H1 (cell line): Measurements from ENCODE around the gene DOHH. TPM values are rescaled to one million over a fixed set of nuclear protein-coding genes. Genes with fewer than 3 reads are reported as not detected.

ENCODE experiments used
- CTCF ChIA-PET: fragments of 300-600 bp; sonication (Branson Sonifier 250); formaldehyde crosslinking; loops from one replicate; lab custom pipeline; 2021; ENCODE audit not compliant: partially characterized antibody; lab: Charles Lee
- POLR2A ChIA-PET: fragments of 300-600 bp; sonication (Branson Sonifier 250); formaldehyde crosslinking; loops from one replicate; lab custom pipeline; 2021; ENCODE audit warnings: inconsistent platforms; ENCODE audit not compliant: partially characterized antibody; lab: Charles Lee
- DNase-seq, 2 experiments: peaks; one replicate each; pipeline versions ENCODE4 v3.0.0 to v3.0.0-alpha.2; 2010 to 2022; ENCODE audit warnings: low spot score in 2 of 2, low read depth in 1 of 2, mixed read lengths in 1 of 2
- FAIRE-seq: peaks from 2 replicates; lab custom pipeline; 2011; peaks lifted over from hg19 to GRCh38; lab: Jason Lieb, UNC
- H2AFZ ChIP-seq: 2 replicates; pipeline ENCODE4 v1.8.1; 2012; ENCODE audit warnings: low read length, inconsistent platforms
- H2AK5ac ChIP-seq: 2 replicates; pipeline ENCODE4 v1.6.1; 2013; ENCODE audit warnings: low read depth, low read length
- H2BK120ac ChIP-seq: replicated peaks from 2 replicates; pipeline ENCODE3; 2013; ENCODE audit warnings: low read depth, low read length, inconsistent platforms
- H2BK12ac ChIP-seq: 2 replicates; pipeline ENCODE4 v1.6.1; 2013; ENCODE audit warnings: low read depth, low read length
- H2BK15ac ChIP-seq: 2 replicates; pipeline ENCODE4 v1.6.1; 2013; ENCODE audit warnings: low read length
- H2BK20ac ChIP-seq: 2 replicates; pipeline ENCODE4 v1.6.1; 2013; ENCODE audit warnings: low read length
- H2BK5ac ChIP-seq: 2 replicates; pipeline ENCODE4 v1.6.1; 2013; ENCODE audit warnings: low read depth, low read length
- H3K14ac ChIP-seq: 2 replicates; pipeline ENCODE4 v1.6.1; 2013; ENCODE audit warnings: inconsistent platforms; ENCODE audit not compliant: insufficient read length
- H3K18ac ChIP-seq: 2 replicates; pipeline ENCODE4 v1.6.1; 2013; ENCODE audit warnings: low read length; ENCODE audit errors: extremely low read depth
- H3K23ac ChIP-seq: 2 replicates; pipeline ENCODE4 v1.6.1; 2013; ENCODE audit warnings: inconsistent platforms; ENCODE audit not compliant: insufficient read length
- H3K23me2 ChIP-seq: 2 replicates; pipeline ENCODE4 v1.6.1; 2013; ENCODE audit warnings: low read depth, low read length
- H3K27ac ChIP-seq: 2 replicates; pipeline ENCODE4 v1.6.1; 2011; ENCODE audit warnings: low read depth, low read length, inconsistent platforms
- H3K27me3 ChIP-seq, 4 experiments: replicated peaks in 1 of 4; 1 replicate in 1 of 4; 2 replicates in 3 of 4; pipeline versions ENCODE4 v1.6.1 to v1.8.1; 2011 to 2013; ENCODE audit warnings: low read length in 3 of 4, mild to moderate bottlenecking in 3 of 4, inconsistent platforms in 2 of 4, mixed read lengths in 2 of 4, moderate library complexity in 1 of 4; ENCODE audit not compliant: control insufficient read depth in 3 of 4, insufficient read depth in 3 of 4; ENCODE audit errors: extremely low read depth in 1 of 4
- H3K36me3 ChIP-seq, 4 experiments: 2 replicates each; pipeline versions ENCODE4 v1.6.1 to v1.8.1; 2011 to 2013; ENCODE audit warnings: mild to moderate bottlenecking in 4 of 4, low read length in 3 of 4, moderate library complexity in 2 of 4, control low read depth in 1 of 4, inconsistent platforms in 1 of 4; ENCODE audit not compliant: insufficient read depth in 4 of 4, control insufficient read depth in 2 of 4
- H3K4ac ChIP-seq: replicated peaks from 2 replicates; pipeline ENCODE3; 2013; ENCODE audit warnings: low read length, low read depth, mixed read lengths, inconsistent platforms; ENCODE audit not compliant: insufficient read length
- H3K4me1 ChIP-seq, 4 experiments: replicated peaks in 1 of 4; 1 replicate in 1 of 4; 2 replicates in 3 of 4; pipeline versions ENCODE4 v1.6.1 to v1.8.1; 2011 to 2013; ENCODE audit warnings: low read length in 3 of 4, inconsistent platforms in 2 of 4, mixed read lengths in 1 of 4; ENCODE audit not compliant: insufficient read depth in 4 of 4, control insufficient read depth in 3 of 4
- H3K4me2 ChIP-seq, 2 experiments: 2 replicates each; pipeline versions ENCODE4 v1.6.1 to v1.8.1; 2011 to 2013; ENCODE audit warnings: low read depth in 2 of 2, low read length in 2 of 2, control low read depth in 1 of 2, inconsistent platforms in 1 of 2, mild to moderate bottlenecking in 1 of 2; ENCODE audit not compliant: insufficient read depth in 1 of 2
- H3K4me3 ChIP-seq, 4 experiments: fragments of 200-600, 300-600 bp in 1 of 4; sonication (generic), shearing (Covaris generic), sonication (Bioruptor Twin) in 1 of 4; 2 replicates each; pipeline versions ENCODE4 v1.5.1 to v1.8.1; 2011 to 2016; ENCODE audit warnings: low read length in 4 of 4, low read depth in 3 of 4, control low read depth in 2 of 4, inconsistent platforms in 2 of 4, mild to moderate bottlenecking in 2 of 4, mixed read lengths in 1 of 4, moderate library complexity in 1 of 4; ENCODE audit not compliant: insufficient read depth in 2 of 4; ENCODE audit errors: extremely low read depth in 1 of 4
- H3K56ac ChIP-seq: replicated peaks from 2 replicates; pipeline ENCODE3; 2013; ENCODE audit warnings: low read depth, mild to moderate bottlenecking, mixed read lengths, low read length, inconsistent platforms; ENCODE audit not compliant: insufficient read length
- H3K79me1 ChIP-seq: 2 replicates; pipeline ENCODE4 v1.6.1; 2013; ENCODE audit warnings: low read depth, low read length, control low read depth
- H3K79me2 ChIP-seq, 2 experiments: 2 replicates each; pipeline versions ENCODE4 v1.6.1 to v1.8.1; 2012 to 2013; ENCODE audit warnings: low read length in 2 of 2, mild to moderate bottlenecking in 2 of 2, inconsistent platforms in 1 of 2; ENCODE audit not compliant: insufficient read depth in 2 of 2, control insufficient read depth in 1 of 2
- H3K9ac ChIP-seq, 4 experiments: replicated peaks in 1 of 4; 1 replicate in 1 of 4; 2 replicates in 3 of 4; pipeline versions ENCODE4 v1.6.1 to v1.8.1; 2011 to 2013; ENCODE audit warnings: low read depth in 3 of 4, low read length in 3 of 4, control low read depth in 2 of 4, mild to moderate bottlenecking in 2 of 4, moderate library complexity in 2 of 4, inconsistent platforms in 1 of 4; ENCODE audit errors: extremely low read depth in 1 of 4
- H3K9me3 ChIP-seq, 2 experiments: 2 replicates each; pipeline versions ENCODE4 v1.6.1 to v1.8.1; 2012 to 2013; ENCODE audit warnings: mild to moderate bottlenecking in 2 of 2, moderate library complexity in 2 of 2, control low read depth in 1 of 2, inconsistent platforms in 1 of 2, low read depth in 1 of 2, low read length in 1 of 2, mixed read lengths in 1 of 2; ENCODE audit not compliant: insufficient read depth in 2 of 2
- H4K20me1 ChIP-seq, 2 experiments: replicated peaks in 1 of 2; 2 replicates each; pipeline versions ENCODE3 to v1.8.1; 2011 to 2013; ENCODE audit warnings: inconsistent platforms in 2 of 2, low read length in 2 of 2, mild to moderate bottlenecking in 1 of 2; ENCODE audit not compliant: insufficient read depth in 2 of 2, control insufficient read depth in 1 of 2
- H4K5ac ChIP-seq: 2 replicates; pipeline ENCODE4 v1.6.1; 2013; ENCODE audit warnings: low read length, low read depth, mixed read lengths, inconsistent platforms; ENCODE audit not compliant: insufficient read length
- H4K8ac ChIP-seq: 2 replicates; pipeline ENCODE4 v1.8.0; 2013; ENCODE audit warnings: mild to moderate bottlenecking, moderate library complexity, low read length, inconsistent platforms; ENCODE audit not compliant: insufficient read depth; ENCODE audit errors: extremely low read depth
- H4K91ac ChIP-seq: replicated peaks from 2 replicates; pipeline ENCODE3; 2013; ENCODE audit warnings: low read length, mixed read lengths, inconsistent platforms; ENCODE audit not compliant: insufficient read length
- BRCA1 ChIP-seq: IDR thresholded peaks from 2 replicates; pipeline ENCODE4 v1.6.1; 2012; ENCODE audit warnings: low read depth, low read length, improper control_type of control experiment
- GTF2F1 ChIP-seq: IDR thresholded peaks from 2 replicates; pipeline ENCODE4 v1.6.1; 2012; ENCODE audit warnings: low read depth, low read length, improper control_type of control experiment, borderline replicate concordance
- MAFK ChIP-seq: IDR thresholded peaks from 2 replicates; pipeline ENCODE4 v1.6.1; 2012; ENCODE audit warnings: low read depth, mild to moderate bottlenecking, improper control_type of control experiment, low read length
- POLR2A ChIP-seq, 2 experiments: IDR thresholded peaks; 1 replicate in 1 of 2; 2 replicates in 1 of 2; pipeline ENCODE4 v1.6.1; 2011; ENCODE audit warnings: low read depth in 2 of 2, low read length in 2 of 2, mild to moderate bottlenecking in 2 of 2; ENCODE audit errors: control extremely low read depth in 1 of 2
- RAD21 ChIP-seq, 2 experiments: IDR thresholded peaks in 1 of 2; conservative IDR thresholded peaks in 1 of 2; 2 replicates each; pipeline ENCODE4 v1.6.1; 2011; ENCODE audit warnings: low read depth in 2 of 2, low read length in 2 of 2, improper control_type of control experiment in 1 of 2, inconsistent platforms in 1 of 2, mild to moderate bottlenecking in 1 of 2, moderate library complexity in 1 of 2
- RNF2 ChIP-seq: fragments of 200-900, 300-1000 bp; sonication (generic); IDR thresholded peaks from 2 replicates; pipeline ENCODE4 v1.7.1; 2016; ENCODE audit warnings: borderline replicate concordance, low read depth, mild to moderate bottlenecking, antibody characterized with exemption, low read length; ENCODE audit not compliant: poor library complexity, severe bottlenecking; ENCODE audit errors: missing control alignments
- SP1 ChIP-seq: IDR thresholded peaks from 2 replicates; pipeline ENCODE4 v1.6.1; 2011; ENCODE audit warnings: low read depth, low read length
- TAF1 ChIP-seq: IDR thresholded peaks from 2 replicates; pipeline ENCODE4 v1.6.1; 2011; ENCODE audit warnings: mild to moderate bottlenecking, low read depth, low read length
- WGBS, 2 experiments: shearing (Covaris generic) in 1 of 2; methylation state at CpG; one replicate each; pipeline versions ENCODE4 v1.1.6 to v1.1.7; 2013 to 2015; ENCODE audit warnings: low lambda C conversion rate in 2 of 2, mixed read lengths in 2 of 2, inconsistent platforms in 1 of 2, low coverage in 1 of 2, missing lambda C conversion rate in 1 of 2; ENCODE audit not compliant: insufficient replicate concordance in 2 of 2, insufficient coverage in 1 of 2, insufficient read length in 1 of 2; ENCODE audit errors: extremely low coverage in 1 of 2, missing lambda C conversion rate in 1 of 2; 5-methylcytosine and 5-hydroxymethylcytosine counted together
- polyA plus RNA-seq, 7 experiments: library from polyadenylated mRNA; depleted of rRNA in 3 of 7; stranded (reverse) in 5 of 7; unstranded in 2 of 7; fragments of >200 nt in 5 of 7; fragments of 200-250 nt in 2 of 7; gene quantifications; 1 replicate in 5 of 7; 2 replicates in 1 of 7; 4 replicates in 1 of 7; pipeline versions ENCODE4 v1.2.1 to v1.2.3, GENCODE V29; 2011 to 2013; ENCODE audit warnings: missing spikeins in 2 of 7, mixed read lengths in 2 of 7
- total RNA-seq: library from RNA; stranded (reverse); fragmentation: NEBNext Ultra II Directional; extraction: Animal tissue kit (Norgen Biotek cat#: 25700); gene quantifications from 2 replicates; pipeline ENCODE4 v1.2.1, GENCODE V29; 2021
- TF ChIP-seq, protein P1 (sequence below): IDR thresholded peaks from 2 replicates; pipeline ENCODE4 v1.6.1; 2012; ENCODE audit warnings: inconsistent platforms

The DOHH gene
- total and polyA plus RNA-seq, 2 of the 8 experiments (the other 6 are each of a cell fraction or from before 2014, with no cell fraction given), result 7.3 to 17.7 TPM

DNA sequence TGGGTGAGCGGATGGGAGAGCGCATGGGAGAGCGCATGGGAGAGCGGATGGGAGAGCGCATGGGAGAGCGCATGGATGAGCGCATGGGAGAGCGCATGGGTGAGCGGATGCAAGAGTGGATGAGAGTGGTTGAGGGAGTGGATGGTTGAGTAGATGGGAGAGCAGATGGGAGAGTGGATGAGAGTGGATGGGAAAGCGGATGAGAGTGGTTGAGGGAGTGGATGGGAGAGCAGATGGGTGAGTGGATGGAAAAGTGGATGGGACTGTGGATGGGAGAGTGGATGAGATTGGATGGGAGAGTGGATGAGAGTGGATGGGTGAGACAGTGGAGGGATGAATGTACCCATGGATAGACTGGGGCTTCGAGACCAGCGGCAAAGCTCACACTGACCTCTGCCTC, 29.9 kb upstream of the DOHH start:
- Histone ChIP-seq H2BK12ac (no peak overlapping the region), H2BK120ac (no peak overlapping the region), H4K8ac (no peak overlapping the region), H3K36me3 (peaks cover 7 to 44% (median 25%) of the 10 kb centered on the region in 4 experiments; a peak in 7 of 8 replicates), H3K27ac (no peak overlapping the region), H3K27me3 (no peaks in the 10 kb centered on the region), H2BK5ac (no peak overlapping the region), H3K4me2 (no peak overlapping the region), H4K20me1 (peaks cover 0 to 8% of the 10 kb centered on the region in 2 experiments), H4K91ac (no peak overlapping the region), H3K4me1 (no peaks in the 10 kb centered on the region; a peak in 1 of 7 replicates), H3K4me3 (no peak overlapping the region), H3K18ac (no peak overlapping the region), H3K9me3 (no peaks in the 10 kb centered on the region), H3K4ac (no peak overlapping the region), H3K23me2 (peaks cover 9% of the 10 kb centered on the region; the same call in 1 of the 2 replicates), H3K79me2 (no peaks in the 10 kb centered on the region), H3K23ac (no peak overlapping the region), H3K56ac (no peak overlapping the region), H3K9ac (no peak overlapping the region), H3K79me1 (no peaks in the 10 kb centered on the region), H4K5ac (no peak overlapping the region), H2AFZ (no peak overlapping the region), H2BK15ac (no peak overlapping the region), H2AK5ac (no peak overlapping the region), H2BK20ac (no peak overlapping the region), H3K14ac (no peak overlapping the region)
- ChIA-PET POLR2A (interaction anchor here (0.6 to 2.1 kb wide), 4 partner anchors 9 to 573 kb away, joined by 3 to 7 read pairs (median 3); partner anchors contain the start of gene TEKTIP1), CTCF (interaction anchor here (0.9 to 6.9 kb wide), 3 partner anchors 10 to 710 kb away, joined by 3 to 54 read pairs (median 7); no protein-coding TSS in a partner anchor)
- DNase-seq (no peak), FAIRE-seq (no peak)
- TF ChIP-seq MAFK, result no peak
- TF ChIP-seq TAF1, result no peak
- no peak for TF ChIP-seq GTF2F1
- no peak for TF ChIP-seq BRCA1
- no peak for TF ChIP-seq POLR2A (IDR thresholded peaks at IDR 0.05; ENCODE audit: control extremely low read depth in 1 of 2, low read depth in 2 of 2, low read length in 2 of 2)
- no peak for TF ChIP-seq RAD21 (IDR thresholded peaks at IDR 0.05 in 1 of 2, conservative IDR thresholded peaks at IDR 0.05 in 1 of 2; ENCODE audit: low read depth in 2 of 2, low read length in 2 of 2)
- TF ChIP-seq SP1, result no peak
- TF ChIP-seq, protein P1, sequence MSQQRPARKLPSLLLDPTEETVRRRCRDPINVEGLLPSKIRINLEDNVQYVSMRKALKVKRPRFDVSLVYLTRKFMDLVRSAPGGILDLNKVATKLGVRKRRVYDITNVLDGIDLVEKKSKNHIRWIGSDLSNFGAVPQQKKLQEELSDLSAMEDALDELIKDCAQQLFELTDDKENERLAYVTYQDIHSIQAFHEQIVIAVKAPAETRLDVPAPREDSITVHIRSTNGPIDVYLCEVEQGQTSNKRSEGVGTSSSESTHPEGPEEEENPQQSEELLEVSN, result no peak
- TF ChIP-seq RNF2, result no peak
- WGBS, 2 experiments, result 97 to 100% methylated on average over 1 to 11 of the region's 12 CpGs
